WTC11 (cell line): ENCODE measurements around the gene TRIB2. TPM values are rescaled to one million over a fixed set of nuclear protein-coding genes. Genes with fewer than 3 reads are reported as not detected.
A peak's percentile ranks its signal among the peaks of the same experiment; 100 is the strongest.

Source experiments
- ATAC-seq: fragments of 200-7000 bp; cut with Tn5 transposase; 2 replicates; pipeline ENCODE4 v1.10.0; 2021; ENCODE audit warnings: mild to moderate bottlenecking, moderate library complexity
- CTCF ChIA-PET: fragments of 300-600 bp; sonication (Branson Sonifier 250); formaldehyde crosslinking; loops from one replicate; lab custom pipeline; 2021; ENCODE audit warnings: antibody characterized with exemption; lab: Charles Lee
- POLR2A ChIA-PET: fragments of 350-600 bp; sonication (Branson Sonifier 250); formaldehyde crosslinking; loops from one replicate; lab custom pipeline; 2021; ENCODE audit warnings: antibody characterized with exemption; lab: Charles Lee
- DNase-seq: peaks from one replicate; pipeline ENCODE4 v3.0.0; 2021; ENCODE audit warnings: low spot score
- H3K27ac Mint-ChIP-seq: 2 replicates; pipeline ENCODE4 v1.8.0; 2021; ENCODE audit warnings: mixed read lengths
- H3K27me3 Mint-ChIP-seq: 2 replicates; pipeline ENCODE4 v1.8.0; 2021; ENCODE audit warnings: low read depth, mild to moderate bottlenecking, moderate library complexity, mixed read lengths
- H3K36me3 Mint-ChIP-seq: 2 replicates; pipeline ENCODE4 v1.8.0; 2021; ENCODE audit warnings: mixed read lengths
- H3K4me1 Mint-ChIP-seq: 2 replicates; pipeline ENCODE4 v1.8.0; 2022; ENCODE audit warnings: mixed read lengths
- H3K4me3 Mint-ChIP-seq: 2 replicates; pipeline ENCODE4 v1.8.0; 2021; ENCODE audit warnings: mild to moderate bottlenecking, moderate library complexity, mixed read lengths
- H3K9me3 Mint-ChIP-seq: 2 replicates; pipeline ENCODE4 v1.8.0; 2021; ENCODE audit warnings: mixed read lengths
- ATF3 ChIP-seq: sonication (generic); formaldehyde crosslinking; conservative IDR thresholded peaks from 2 replicates; pipeline ENCODE4 v1.8.1; 2022; ENCODE audit warnings: mild to moderate bottlenecking, missing genetic modification reagents
- CTCF ChIP-seq: fragments of 200-600 bp; IDR thresholded peaks from 2 replicates; pipeline ENCODE4 v1.8.0; 2022; ENCODE audit warnings: antibody characterized with exemption
- EMX1 ChIP-seq: fragments of 250-450 bp; sonication (Bioruptor Pico); IDR thresholded peaks from 2 replicates; pipeline ENCODE4 v1.8.0; 2021; ENCODE audit warnings: mild to moderate bottlenecking
- MXD4 ChIP-seq: fragments of 250-450 bp; sonication (Bioruptor Pico); IDR thresholded peaks from 2 replicates; pipeline ENCODE4 v1.8.0; 2021; ENCODE audit warnings: mild to moderate bottlenecking, moderate library complexity, borderline replicate concordance
- NFATC4 ChIP-seq: fragments of 250-450 bp; sonication (Bioruptor Pico); IDR thresholded peaks from 2 replicates; pipeline ENCODE4 v1.9.0; 2021; ENCODE audit warnings: mild to moderate bottlenecking
- NFE2L1 ChIP-seq: sonication (generic); formaldehyde crosslinking; IDR thresholded peaks from 2 replicates; pipeline ENCODE4 v1.8.1; 2023; ENCODE audit warnings: missing genetic modification reagents
- SMAD4 ChIP-seq: sonication (generic); formaldehyde crosslinking; IDR thresholded peaks from 2 replicates; pipeline ENCODE4 v1.8.0; 2022; ENCODE audit warnings: mild to moderate bottlenecking, missing genetic modification reagents
- TCF7 ChIP-seq: sonication (generic); formaldehyde crosslinking; IDR thresholded peaks from 2 replicates; pipeline ENCODE4 v1.8.0; 2022; ENCODE audit warnings: mild to moderate bottlenecking, low read depth, missing genetic modification reagents, moderate library complexity
- USF1 ChIP-seq: sonication (generic); formaldehyde crosslinking; IDR thresholded peaks from 2 replicates; pipeline ENCODE4 v1.8.0; 2022; ENCODE audit warnings: mild to moderate bottlenecking, missing genetic modification reagents
- ZNF219 ChIP-seq: sonication (generic); formaldehyde crosslinking; IDR thresholded peaks from 2 replicates; pipeline ENCODE4 v1.8.0; 2023; ENCODE audit warnings: missing genetic modification reagents, mild to moderate bottlenecking, borderline replicate concordance
- ZNF232 ChIP-seq: sonication (generic); formaldehyde crosslinking; IDR thresholded peaks from 2 replicates; pipeline ENCODE4 v1.8.0; 2022; ENCODE audit warnings: mild to moderate bottlenecking, missing genetic modification reagents
- ZNF512 ChIP-seq: sonication (generic); formaldehyde crosslinking; IDR thresholded peaks from 2 replicates; pipeline ENCODE4 v1.8.1; 2022; ENCODE audit warnings: missing genetic modification reagents, borderline replicate concordance
- total RNA-seq: library from RNA; stranded (reverse); gene quantifications from 3 replicates; pipeline ENCODE4 v1.2.3, GENCODE V29; 2021
- TF ChIP-seq, protein P1 (sequence below): sonication (generic); formaldehyde crosslinking; IDR thresholded peaks from 2 replicates; pipeline ENCODE4 v1.8.0; 2022; ENCODE audit warnings: mild to moderate bottlenecking, missing genetic modification reagents
- TF ChIP-seq, protein P2 (sequence below): fragments of 250-450 bp; sonication (Bioruptor Pico); IDR thresholded peaks from 2 replicates; pipeline ENCODE4 v1.9.0; 2021; ENCODE audit warnings: mild to moderate bottlenecking, borderline replicate concordance
- TF ChIP-seq, protein P3 (sequence below): sonication (generic); formaldehyde crosslinking; IDR thresholded peaks from 2 replicates; pipeline ENCODE4 v1.8.0; 2023; ENCODE audit warnings: missing genetic modification reagents, mild to moderate bottlenecking, borderline replicate concordance

TRIB2 gene
- total RNA-seq, 1 experiment from 2014 or later: 89.3 TPM

GRCh38 chr2:12720754-12721378 lies 4.1 kb downstream of the TRIB2 start:
- ATAC-seq: no peak
- Mint-ChIP-seq H3K9me3 (no peaks in the 10 kb centered on the region), H3K27me3 (peaks cover 5% of the 10 kb centered on the region; the same call in 1 of the 2 replicates), H3K4me3 (peak overlapping the region; percentile 98), H3K36me3 (peaks cover 38% of the 10 kb centered on the region), H3K27ac (no peak overlapping the region), H3K4me1 (peaks cover 46% of the 10 kb centered on the region)
- no peak for DNase-seq
- TF ChIP-seq NFATC4 (CRISPR knock-in tag) (no peak), MXD4 (CRISPR knock-in tag) (no peak), ZNF232 (CRISPR knock-in tag) (no peak), CTCF (no peak)
- TF ChIP-seq, protein P1, sequence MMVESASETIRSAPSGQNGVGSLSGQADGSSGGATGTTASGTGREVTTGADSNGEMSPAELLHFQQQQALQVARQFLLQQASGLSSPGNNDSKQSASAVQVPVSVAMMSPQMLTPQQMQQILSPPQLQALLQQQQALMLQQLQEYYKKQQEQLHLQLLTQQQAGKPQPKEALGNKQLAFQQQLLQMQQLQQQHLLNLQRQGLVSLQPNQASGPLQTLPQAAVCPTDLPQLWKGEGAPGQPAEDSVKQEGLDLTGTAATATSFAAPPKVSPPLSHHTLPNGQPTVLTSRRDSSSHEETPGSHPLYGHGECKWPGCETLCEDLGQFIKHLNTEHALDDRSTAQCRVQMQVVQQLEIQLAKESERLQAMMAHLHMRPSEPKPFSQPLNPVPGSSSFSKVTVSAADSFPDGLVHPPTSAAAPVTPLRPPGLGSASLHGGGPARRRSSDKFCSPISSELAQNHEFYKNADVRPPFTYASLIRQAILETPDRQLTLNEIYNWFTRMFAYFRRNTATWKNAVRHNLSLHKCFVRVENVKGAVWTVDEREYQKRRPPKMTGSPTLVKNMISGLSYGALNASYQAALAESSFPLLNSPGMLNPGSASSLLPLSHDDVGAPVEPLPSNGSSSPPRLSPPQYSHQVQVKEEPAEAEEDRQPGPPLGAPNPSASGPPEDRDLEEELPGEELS (CRISPR knock-in tag): no peak
- ChIA-PET POLR2A (no interaction called here), CTCF (interaction anchor here (1.0 kb wide), 1 partner anchor 164 kb away, joined by 3 read pairs; no protein-coding TSS in a partner anchor)

DNA sequence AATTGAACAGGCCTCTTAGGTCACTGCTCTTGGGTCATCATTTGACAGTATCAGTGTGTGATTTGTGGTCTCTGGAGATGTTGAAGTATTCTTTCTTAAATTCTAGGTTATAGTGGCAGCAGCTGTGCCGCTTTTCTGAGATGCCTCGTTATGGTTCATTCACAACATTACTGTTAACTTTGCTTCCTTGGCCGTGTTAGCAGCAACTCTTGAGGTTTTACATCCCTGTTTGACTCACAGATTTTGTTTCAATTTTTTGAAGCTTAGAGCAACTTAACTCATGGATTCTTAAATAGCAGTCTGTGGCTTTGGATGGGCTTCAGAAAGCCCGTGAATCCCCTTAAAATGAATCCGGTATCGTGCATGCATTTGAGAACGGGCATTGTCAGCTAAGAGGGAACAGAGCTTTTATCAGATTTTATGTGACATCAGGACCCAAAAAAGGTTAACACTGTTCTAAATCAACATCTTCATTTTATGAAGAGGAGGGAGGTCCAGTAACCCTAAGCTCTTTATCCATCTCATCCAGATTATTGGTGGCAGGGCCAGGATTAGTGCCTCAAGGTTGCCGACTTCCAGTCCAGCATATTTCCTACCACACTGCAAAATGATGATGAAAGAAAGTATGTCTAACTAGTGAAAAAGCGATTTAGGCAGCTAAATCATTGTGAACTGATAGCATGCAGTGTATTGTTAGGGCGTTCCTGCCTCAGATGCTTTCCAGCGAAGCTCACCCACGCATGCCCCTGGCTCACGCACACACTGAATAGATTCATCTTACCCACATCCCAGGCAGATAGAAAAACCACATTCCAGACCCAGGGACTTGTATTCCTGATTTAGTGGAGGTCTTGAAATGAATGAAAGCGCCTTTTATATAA lies 5.1 kb downstream of the TRIB2 start:
- Mint-ChIP-seq H3K27me3 (peaks cover 5% of the 10 kb centered on the region; the same call in 1 of the 2 replicates), H3K4me1 (peaks cover 46% of the 10 kb centered on the region), H3K27ac (peak overlapping the region; percentile 42), H3K4me3 (peak overlapping the region; percentile 98), H3K9me3 (no peaks in the 10 kb centered on the region), H3K36me3 (peaks cover 48% of the 10 kb centered on the region)
- TF ChIP-seq ZNF219 (CRISPR knock-in tag): no peak
- TF ChIP-seq, protein P2, sequence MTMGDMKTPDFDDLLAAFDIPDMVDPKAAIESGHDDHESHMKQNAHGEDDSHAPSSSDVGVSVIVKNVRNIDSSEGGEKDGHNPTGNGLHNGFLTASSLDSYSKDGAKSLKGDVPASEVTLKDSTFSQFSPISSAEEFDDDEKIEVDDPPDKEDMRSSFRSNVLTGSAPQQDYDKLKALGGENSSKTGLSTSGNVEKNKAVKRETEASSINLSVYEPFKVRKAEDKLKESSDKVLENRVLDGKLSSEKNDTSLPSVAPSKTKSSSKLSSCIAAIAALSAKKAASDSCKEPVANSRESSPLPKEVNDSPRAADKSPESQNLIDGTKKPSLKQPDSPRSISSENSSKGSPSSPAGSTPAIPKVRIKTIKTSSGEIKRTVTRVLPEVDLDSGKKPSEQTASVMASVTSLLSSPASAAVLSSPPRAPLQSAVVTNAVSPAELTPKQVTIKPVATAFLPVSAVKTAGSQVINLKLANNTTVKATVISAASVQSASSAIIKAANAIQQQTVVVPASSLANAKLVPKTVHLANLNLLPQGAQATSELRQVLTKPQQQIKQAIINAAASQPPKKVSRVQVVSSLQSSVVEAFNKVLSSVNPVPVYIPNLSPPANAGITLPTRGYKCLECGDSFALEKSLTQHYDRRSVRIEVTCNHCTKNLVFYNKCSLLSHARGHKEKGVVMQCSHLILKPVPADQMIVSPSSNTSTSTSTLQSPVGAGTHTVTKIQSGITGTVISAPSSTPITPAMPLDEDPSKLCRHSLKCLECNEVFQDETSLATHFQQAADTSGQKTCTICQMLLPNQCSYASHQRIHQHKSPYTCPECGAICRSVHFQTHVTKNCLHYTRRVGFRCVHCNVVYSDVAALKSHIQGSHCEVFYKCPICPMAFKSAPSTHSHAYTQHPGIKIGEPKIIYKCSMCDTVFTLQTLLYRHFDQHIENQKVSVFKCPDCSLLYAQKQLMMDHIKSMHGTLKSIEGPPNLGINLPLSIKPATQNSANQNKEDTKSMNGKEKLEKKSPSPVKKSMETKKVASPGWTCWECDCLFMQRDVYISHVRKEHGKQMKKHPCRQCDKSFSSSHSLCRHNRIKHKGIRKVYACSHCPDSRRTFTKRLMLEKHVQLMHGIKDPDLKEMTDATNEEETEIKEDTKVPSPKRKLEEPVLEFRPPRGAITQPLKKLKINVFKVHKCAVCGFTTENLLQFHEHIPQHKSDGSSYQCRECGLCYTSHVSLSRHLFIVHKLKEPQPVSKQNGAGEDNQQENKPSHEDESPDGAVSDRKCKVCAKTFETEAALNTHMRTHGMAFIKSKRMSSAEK (CRISPR knock-in tag): no peak
- no peak for TF ChIP-seq EMX1 (CRISPR knock-in tag)
- no peak for TF ChIP-seq TCF7 (CRISPR knock-in tag)
- TF ChIP-seq SMAD4: no peak
- TF ChIP-seq ZNF512: no peak
- no peak for TF ChIP-seq USF1 (CRISPR knock-in tag)
- no peak for TF ChIP-seq ATF3 (CRISPR knock-in tag)
- no peak for TF ChIP-seq NFE2L1 (CRISPR knock-in tag)
- TF ChIP-seq, protein P3, sequence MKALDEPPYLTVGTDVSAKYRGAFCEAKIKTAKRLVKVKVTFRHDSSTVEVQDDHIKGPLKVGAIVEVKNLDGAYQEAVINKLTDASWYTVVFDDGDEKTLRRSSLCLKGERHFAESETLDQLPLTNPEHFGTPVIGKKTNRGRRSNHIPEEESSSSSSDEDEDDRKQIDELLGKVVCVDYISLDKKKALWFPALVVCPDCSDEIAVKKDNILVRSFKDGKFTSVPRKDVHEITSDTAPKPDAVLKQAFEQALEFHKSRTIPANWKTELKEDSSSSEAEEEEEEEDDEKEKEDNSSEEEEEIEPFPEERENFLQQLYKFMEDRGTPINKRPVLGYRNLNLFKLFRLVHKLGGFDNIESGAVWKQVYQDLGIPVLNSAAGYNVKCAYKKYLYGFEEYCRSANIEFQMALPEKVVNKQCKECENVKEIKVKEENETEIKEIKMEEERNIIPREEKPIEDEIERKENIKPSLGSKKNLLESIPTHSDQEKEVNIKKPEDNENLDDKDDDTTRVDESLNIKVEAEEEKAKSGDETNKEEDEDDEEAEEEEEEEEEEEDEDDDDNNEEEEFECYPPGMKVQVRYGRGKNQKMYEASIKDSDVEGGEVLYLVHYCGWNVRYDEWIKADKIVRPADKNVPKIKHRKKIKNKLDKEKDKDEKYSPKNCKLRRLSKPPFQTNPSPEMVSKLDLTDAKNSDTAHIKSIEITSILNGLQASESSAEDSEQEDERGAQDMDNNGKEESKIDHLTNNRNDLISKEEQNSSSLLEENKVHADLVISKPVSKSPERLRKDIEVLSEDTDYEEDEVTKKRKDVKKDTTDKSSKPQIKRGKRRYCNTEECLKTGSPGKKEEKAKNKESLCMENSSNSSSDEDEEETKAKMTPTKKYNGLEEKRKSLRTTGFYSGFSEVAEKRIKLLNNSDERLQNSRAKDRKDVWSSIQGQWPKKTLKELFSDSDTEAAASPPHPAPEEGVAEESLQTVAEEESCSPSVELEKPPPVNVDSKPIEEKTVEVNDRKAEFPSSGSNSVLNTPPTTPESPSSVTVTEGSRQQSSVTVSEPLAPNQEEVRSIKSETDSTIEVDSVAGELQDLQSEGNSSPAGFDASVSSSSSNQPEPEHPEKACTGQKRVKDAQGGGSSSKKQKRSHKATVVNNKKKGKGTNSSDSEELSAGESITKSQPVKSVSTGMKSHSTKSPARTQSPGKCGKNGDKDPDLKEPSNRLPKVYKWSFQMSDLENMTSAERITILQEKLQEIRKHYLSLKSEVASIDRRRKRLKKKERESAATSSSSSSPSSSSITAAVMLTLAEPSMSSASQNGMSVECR (CRISPR knock-in tag): no peak
- POLR2A ChIA-PET: no interaction called here
- CTCF ChIA-PET: interaction anchor here (0.9 to 1.0 kb wide), 2 partner anchors 163 to 210 kb away, joined by 3 to 4 read pairs; no protein-coding TSS in a partner anchor
- no peak for ATAC-seq
- no peak for DNase-seq
